Measurements from ENCODE around the gene PHF21B.

The PHF21B gene

GRCh38 chr22:45014654-45015053 is 4.8 kb upstream of the PHF21B start:
- Histone ChIP-seq H2BK120ac (ENCODE audit: low read depth, low read length) (no peak overlapping the region), H2AK5ac (ENCODE audit: low read length) (no peak overlapping the region), H3K4me3 (ENCODE audit: low read length) (no peak overlapping the region), H3K4me1 (ENCODE audit: control insufficient read depth, low read depth, low read length) (peaks cover 3% of the 10 kb centered on the region), H3K36me3 (ENCODE audit: control insufficient read depth, insufficient read depth, low read length) (no peaks in the 10 kb centered on the region), H3K18ac (ENCODE audit: low read length) (no peak overlapping the region), H4K5ac (ENCODE audit: low read length) (no peak overlapping the region), H3K56ac (ENCODE audit: low read length) (no peak overlapping the region), H4K8ac (ENCODE audit: low read depth, low read length) (no peak overlapping the region), H3K27me3 (ENCODE audit: insufficient read depth, low read length, poor library complexity) (no peaks in the 10 kb centered on the region), H3K4ac (ENCODE audit: low read depth, low read length) (no peak overlapping the region), H3K9ac (ENCODE audit: low read length) (no peak overlapping the region), H3K4me2 (ENCODE audit: low read length) (no peak overlapping the region), H3K23ac (ENCODE audit: low read length) (no peak overlapping the region), H3K79me2 (ENCODE audit: control insufficient read depth, insufficient read depth, low read length) (no peaks in the 10 kb centered on the region), H3K27ac (ENCODE audit: low read depth, low read length) (no peak overlapping the region), H2BK15ac (replicated peaks; ENCODE audit: low read depth) (no peak overlapping the region), H3K79me1 (ENCODE audit: low read length) (no peaks in the 10 kb centered on the region), H2BK5ac (ENCODE audit: low read length) (no peak overlapping the region)
- WGBS (ENCODE audit: extremely low coverage, insufficient coverage, low lambda C conversion rate) = no CpG with 5 or more reads among the region's 4 CpGs
- DNase-seq = peak; percentile 80

GRCh38 chr22:45013138-45013537 is 3.3 kb upstream of the PHF21B start:
- no peaks in the 10 kb centered on the region for H3K36me3 ChIP-seq (ENCODE audit: control insufficient read depth, insufficient read depth, low read length)
- DNase-seq = no peak
- no peaks in the 10 kb centered on the region for H3K27me3 ChIP-seq (ENCODE audit: insufficient read depth, low read length, poor library complexity)
- no peak overlapping the region for H3K9ac ChIP-seq (ENCODE audit: low read length)
- H3K4ac ChIP-seq (ENCODE audit: low read depth, low read length) = no peak overlapping the region
- H3K4me3 ChIP-seq (ENCODE audit: low read length) = no peak overlapping the region
- H2AK5ac ChIP-seq (ENCODE audit: low read length) = no peak overlapping the region
- no peak overlapping the region for H4K8ac ChIP-seq (ENCODE audit: low read depth, low read length)
- no peak overlapping the region for H2BK120ac ChIP-seq (ENCODE audit: low read depth, low read length)
- H4K5ac ChIP-seq (ENCODE audit: low read length) = no peak overlapping the region
- no peak overlapping the region for H2BK15ac ChIP-seq (replicated peaks; ENCODE audit: low read depth)
- H3K27ac ChIP-seq (ENCODE audit: low read depth, low read length) = no peak overlapping the region
- peaks cover 3% of the 10 kb centered on the region for H3K4me1 ChIP-seq (ENCODE audit: control insufficient read depth, low read depth, low read length)
- WGBS (ENCODE audit: extremely low coverage, insufficient coverage, low lambda C conversion rate) = no CpG with 5 or more reads among the region's 5 CpGs
- no peaks in the 10 kb centered on the region for H3K79me1 ChIP-seq (ENCODE audit: low read length)
- H3K23ac ChIP-seq (ENCODE audit: low read length) = no peak overlapping the region
- H2BK5ac ChIP-seq (ENCODE audit: low read length) = no peak overlapping the region
- no peak overlapping the region for H3K56ac ChIP-seq (ENCODE audit: low read length)
- no peak overlapping the region for H3K4me2 ChIP-seq (ENCODE audit: low read length)
- H3K79me2 ChIP-seq (ENCODE audit: control insufficient read depth, insufficient read depth, low read length) = peaks cover 3% of the 10 kb centered on the region
- no peak overlapping the region for H3K18ac ChIP-seq (ENCODE audit: low read length)

- DNase-seq = no peak
- Histone ChIP-seq H2AK5ac (ENCODE audit: low read length) (no peak overlapping the region), H3K27me3 (ENCODE audit: insufficient read depth, low read length, poor library complexity) (no peaks in the 10 kb centered on the region), H3K56ac (ENCODE audit: low read length) (peak overlapping the region; percentile 96), H4K8ac (ENCODE audit: low read depth, low read length) (no peak overlapping the region), H3K4me1 (ENCODE audit: control insufficient read depth, low read depth, low read length) (peaks cover 7% of the 10 kb centered on the region), H3K23ac (ENCODE audit: low read length) (peak overlapping the region; percentile 57), H3K18ac (ENCODE audit: low read length) (peak overlapping the region; percentile 15), H3K27ac (ENCODE audit: low read depth, low read length) (peak overlapping the region; percentile 87), H3K79me1 (ENCODE audit: low read length) (no peaks in the 10 kb centered on the region), H3K4me2 (ENCODE audit: low read length) (peak overlapping the region; percentile 66), H3K9ac (ENCODE audit: low read length) (peak overlapping the region; percentile 92), H3K4me3 (ENCODE audit: low read length) (peak overlapping the region; percentile 67), H3K79me2 (ENCODE audit: control insufficient read depth, insufficient read depth, low read length) (peaks cover 9% of the 10 kb centered on the region), H3K36me3 (ENCODE audit: control insufficient read depth, insufficient read depth, low read length) (no peaks in the 10 kb centered on the region), H2BK120ac (ENCODE audit: low read depth, low read length) (no peak overlapping the region), H4K5ac (ENCODE audit: low read length) (no peak overlapping the region), H3K4ac (ENCODE audit: low read depth, low read length) (no peak overlapping the region), H2BK15ac (replicated peaks; ENCODE audit: low read depth) (no peak overlapping the region), H2BK5ac (ENCODE audit: low read length) (no peak overlapping the region)
- WGBS (ENCODE audit: extremely low coverage, insufficient coverage, low lambda C conversion rate) = no CpG with 5 or more reads among the region's 17 CpGs
These were observed 711 bp upstream of the PHF21B start for GRCh38 chr22:45010532-45010900.

DNA sequence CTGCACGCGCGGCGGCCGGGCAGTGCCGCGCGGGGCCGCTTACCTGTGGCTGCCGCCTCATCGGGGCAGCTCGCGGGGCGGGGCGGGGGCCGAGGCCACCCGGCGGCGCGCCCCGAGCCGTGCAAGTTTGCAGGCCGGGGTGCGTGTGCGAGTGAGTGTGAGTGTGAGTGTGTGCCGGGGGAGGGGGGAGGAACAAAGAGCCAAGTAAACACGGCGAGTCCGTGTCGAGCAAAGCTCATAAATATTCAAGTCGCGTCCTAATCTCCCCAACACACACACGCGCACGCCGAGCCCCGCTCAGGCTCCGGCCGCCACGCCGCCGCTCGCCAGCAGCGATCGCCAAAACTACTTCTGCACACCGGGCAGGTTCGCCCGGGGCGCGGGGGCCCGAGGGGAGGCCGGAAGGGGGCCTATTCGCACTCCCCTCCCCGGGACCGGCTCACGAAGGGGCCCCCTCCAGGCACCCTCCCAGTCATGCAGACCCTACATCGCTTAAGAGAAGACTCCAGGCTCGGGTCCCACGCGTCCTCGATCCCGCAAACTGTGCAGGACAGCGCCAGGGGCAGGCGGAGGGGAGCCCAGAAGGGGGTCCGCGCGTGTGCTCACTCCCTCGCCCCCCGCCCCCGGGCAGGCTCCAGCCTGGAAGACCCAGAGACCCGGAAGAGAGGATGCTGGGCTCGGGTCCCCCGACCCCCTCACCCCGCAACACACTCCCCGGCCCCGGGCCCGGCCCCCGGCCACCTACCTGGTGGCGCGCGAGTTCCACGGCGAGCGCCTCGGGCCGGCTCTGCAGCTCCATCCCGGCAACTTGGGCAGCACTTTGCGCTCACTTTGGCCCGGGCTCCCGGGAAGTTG is 827 bp downstream of the PHF21B start:
- peak overlapping the region; percentile 99 for H3K18ac ChIP-seq (ENCODE audit: low read length)
- H4K8ac ChIP-seq (ENCODE audit: low read depth, low read length) = no peak overlapping the region
- H3K27me3 ChIP-seq (ENCODE audit: insufficient read depth, low read length, poor library complexity) = no peaks in the 10 kb centered on the region
- no peaks in the 10 kb centered on the region for H3K36me3 ChIP-seq (ENCODE audit: control insufficient read depth, insufficient read depth, low read length)
- DNase-seq = peak; percentile 18
- peaks cover 7% of the 10 kb centered on the region for H3K4me1 ChIP-seq (ENCODE audit: control insufficient read depth, low read depth, low read length)
- no peak overlapping the region for H2AK5ac ChIP-seq (ENCODE audit: low read length)
- H4K5ac ChIP-seq (ENCODE audit: low read length) = no peak overlapping the region
- peak overlapping the region; percentile 62 for H2BK15ac ChIP-seq (replicated peaks; ENCODE audit: low read depth)
- H3K4ac ChIP-seq (ENCODE audit: low read depth, low read length) = peak overlapping the region; percentile 58
- peak overlapping the region; percentile 84 for H3K4me3 ChIP-seq (ENCODE audit: low read length)
- H2BK5ac ChIP-seq (ENCODE audit: low read length) = no peak overlapping the region
- peaks cover 24% of the 10 kb centered on the region for H3K79me2 ChIP-seq (ENCODE audit: control insufficient read depth, insufficient read depth, low read length)
- H3K9ac ChIP-seq (ENCODE audit: low read length) = peak overlapping the region; percentile 93
- peak overlapping the region; percentile 86 for H3K27ac ChIP-seq (ENCODE audit: low read depth, low read length)
- no CpG with 5 or more reads among the region's 90 CpGs for WGBS (ENCODE audit: extremely low coverage, insufficient coverage, low lambda C conversion rate)
- H3K79me1 ChIP-seq (ENCODE audit: low read length) = peaks cover 7% of the 10 kb centered on the region
- peak overlapping the region; percentile 68 for H2BK120ac ChIP-seq (ENCODE audit: low read depth, low read length)
- H3K23ac ChIP-seq (ENCODE audit: low read length) = peak overlapping the region; percentile 80
- H3K56ac ChIP-seq (ENCODE audit: low read length) = peak overlapping the region; percentile 93
- peak overlapping the region; percentile 67 for H3K4me2 ChIP-seq (ENCODE audit: low read length)

- Histone ChIP-seq H2BK15ac (replicated peaks; ENCODE audit: low read depth) (no peak overlapping the region), H2BK5ac (ENCODE audit: low read length) (no peak overlapping the region), H4K8ac (ENCODE audit: low read depth, low read length) (no peak overlapping the region), H3K79me2 (ENCODE audit: control insufficient read depth, insufficient read depth, low read length) (peaks cover 28% of the 10 kb centered on the region), H4K5ac (ENCODE audit: low read length) (no peak overlapping the region), H3K4ac (ENCODE audit: low read depth, low read length) (no peak overlapping the region), H2BK120ac (ENCODE audit: low read depth, low read length) (no peak overlapping the region), H3K4me1 (ENCODE audit: control insufficient read depth, low read depth, low read length) (peaks cover 7% of the 10 kb centered on the region), H3K56ac (ENCODE audit: low read length) (peak overlapping the region; percentile 93), H3K9ac (ENCODE audit: low read length) (peak overlapping the region; percentile 93), H3K79me1 (ENCODE audit: low read length) (peaks cover 10% of the 10 kb centered on the region), H3K23ac (ENCODE audit: low read length) (no peak overlapping the region), H3K4me3 (ENCODE audit: low read length) (peak overlapping the region; percentile 84), H3K27ac (ENCODE audit: low read depth, low read length) (peak overlapping the region; percentile 43), H3K4me2 (ENCODE audit: low read length) (peak overlapping the region; percentile 67), H3K36me3 (ENCODE audit: control insufficient read depth, insufficient read depth, low read length) (no peaks in the 10 kb centered on the region), H3K18ac (ENCODE audit: low read length) (peak overlapping the region; percentile 99), H3K27me3 (ENCODE audit: insufficient read depth, low read length, poor library complexity) (no peaks in the 10 kb centered on the region), H2AK5ac (ENCODE audit: low read length) (no peak overlapping the region)
- peak; percentile 86 for DNase-seq
- no CpG with 5 or more reads among the region's 46 CpGs for WGBS (ENCODE audit: extremely low coverage, insufficient coverage, low lambda C conversion rate)
These were observed 1.6 kb downstream of the PHF21B start for GRCh38 chr22:45008186-45008681.
